GM19372 (cell line): ENCODE results near the gene ARF1.

Experiments
- ATAC-seq: cut with Tn5 transposase; IDR thresholded peaks from one replicate; pipeline ENCODE4 v1.9.1; 2021; ENCODE audit warnings: mild to moderate bottlenecking, low read depth, moderate library complexity; ENCODE audit not compliant: unreplicated experiment

The ARF1 gene

DNA sequence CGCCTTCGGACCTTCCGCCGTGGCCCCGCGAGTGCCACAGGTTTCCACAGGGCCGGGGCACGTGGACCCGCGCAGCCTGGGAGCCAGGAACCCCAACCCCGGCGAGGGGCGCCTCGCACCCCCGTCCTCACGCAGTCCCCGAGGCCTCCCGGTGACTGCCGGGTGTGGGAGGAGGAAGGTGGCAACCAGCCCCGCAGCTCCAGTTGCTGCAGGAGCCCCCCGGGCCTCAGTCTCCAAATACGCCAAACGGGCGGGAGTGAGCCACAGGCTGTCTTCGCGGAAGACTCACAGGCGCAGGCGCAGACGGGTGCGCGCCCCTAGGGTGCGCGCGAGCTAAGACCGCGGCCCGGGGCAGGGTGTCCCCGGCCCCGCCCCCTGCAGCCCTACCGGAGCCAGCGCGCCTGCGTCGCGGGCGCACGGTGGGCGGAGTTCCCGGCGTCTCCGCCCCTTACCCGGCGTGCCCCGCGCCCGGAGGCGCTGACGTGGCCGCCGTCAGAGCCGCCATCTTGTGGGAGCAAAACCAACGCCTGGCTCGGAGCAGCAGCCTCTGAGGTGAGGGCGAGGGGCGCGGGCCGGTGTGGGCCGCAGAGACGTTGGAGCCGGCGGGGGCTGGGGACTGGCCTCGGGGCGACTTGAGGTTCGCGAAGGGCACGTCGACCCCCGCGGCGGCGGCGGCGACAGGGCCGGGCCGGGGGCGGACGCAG lies at the start of gene ARF1:
Gene ARF1, plus strand, starts transcription at position 495 of the 704 bp plus-strand sequence. CDS start 14,407 bp downstream, outside the sequence.
- ATAC-seq = peak; percentile 79

DNA sequence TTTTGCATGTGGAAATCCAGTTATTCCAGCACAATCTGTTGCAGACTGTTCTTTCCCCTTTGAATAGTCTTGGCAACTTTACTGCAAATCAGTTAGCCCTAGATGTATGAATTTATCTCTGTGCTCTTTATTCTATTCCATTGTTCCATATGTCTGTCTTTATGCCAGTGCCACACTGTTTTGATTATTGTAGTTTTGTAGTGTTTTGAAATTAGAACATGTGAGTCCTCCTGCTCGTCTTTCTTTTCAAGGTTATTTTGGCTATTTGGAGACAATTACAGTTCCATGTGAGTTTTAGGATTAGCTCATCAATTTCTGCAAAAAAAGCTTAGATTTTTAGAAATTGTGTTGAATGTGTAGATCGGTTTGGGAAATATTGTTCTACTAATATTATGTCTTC lies 49.1 kb upstream of the ARF1 start:
- ATAC-seq = no peak

DNA sequence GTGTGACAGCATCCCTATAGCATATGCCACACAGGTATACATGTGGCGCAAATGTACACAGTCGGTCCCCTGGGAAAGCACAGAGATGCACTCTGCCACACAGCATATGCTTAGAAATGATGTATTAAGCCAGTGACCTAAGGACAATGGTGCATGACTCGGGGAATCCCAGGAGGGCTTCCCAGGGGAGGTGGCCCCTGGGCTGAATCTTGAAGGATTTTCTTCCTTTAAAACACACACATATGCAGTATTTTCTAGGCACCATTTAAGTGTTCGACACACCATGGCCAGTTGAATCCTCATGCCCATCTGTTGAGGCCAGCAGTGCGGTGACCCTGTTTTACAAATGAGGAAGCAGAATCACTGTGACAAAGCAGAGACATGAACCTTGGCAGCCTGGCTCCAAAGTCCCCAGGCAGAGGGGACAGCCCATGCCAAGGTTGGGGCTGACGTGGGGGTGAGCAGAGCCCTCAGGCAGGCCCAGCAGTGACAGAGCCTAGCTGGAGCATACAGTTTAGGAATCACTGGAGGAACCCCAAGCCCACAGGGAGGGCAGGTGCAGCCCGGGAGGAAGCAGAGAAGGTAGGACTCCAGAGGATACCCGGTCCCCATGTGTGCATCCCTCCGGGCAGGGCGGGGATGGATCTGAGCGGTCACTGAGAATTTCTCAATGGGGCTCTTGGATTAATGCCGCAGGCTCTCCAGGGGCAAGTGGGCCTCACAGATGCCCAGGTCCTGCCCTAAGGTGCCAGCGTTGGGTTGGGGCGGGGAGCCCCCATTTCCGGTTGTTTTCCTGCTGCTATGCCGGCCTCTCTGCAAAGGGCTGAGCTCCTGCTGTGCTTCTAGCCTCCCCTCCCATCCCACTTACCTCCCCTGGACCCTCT lies 47.3 kb upstream of the ARF1 start:
- ATAC-seq = no peak

DNA sequence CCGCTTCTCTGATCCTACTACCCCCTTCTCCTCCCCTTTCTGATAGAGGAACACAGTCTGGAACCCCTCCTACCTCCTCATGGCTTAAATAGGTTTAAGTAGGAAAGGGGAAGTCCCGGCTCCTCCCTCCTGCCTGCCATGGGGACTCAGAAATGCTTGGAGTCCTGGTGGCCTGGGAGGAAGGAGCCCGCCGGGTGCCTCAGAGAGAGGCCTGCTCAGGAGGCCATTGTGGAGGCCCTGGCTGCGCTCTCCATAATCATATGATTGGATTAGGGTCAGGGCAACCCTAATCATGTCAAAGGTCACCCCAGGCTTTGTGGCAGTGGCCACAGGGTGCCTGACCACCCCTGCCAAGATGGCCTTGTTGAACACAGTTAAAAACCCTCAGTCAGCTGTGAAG lies 46.7 kb upstream of the ARF1 start:
- ATAC-seq = no peak

DNA sequence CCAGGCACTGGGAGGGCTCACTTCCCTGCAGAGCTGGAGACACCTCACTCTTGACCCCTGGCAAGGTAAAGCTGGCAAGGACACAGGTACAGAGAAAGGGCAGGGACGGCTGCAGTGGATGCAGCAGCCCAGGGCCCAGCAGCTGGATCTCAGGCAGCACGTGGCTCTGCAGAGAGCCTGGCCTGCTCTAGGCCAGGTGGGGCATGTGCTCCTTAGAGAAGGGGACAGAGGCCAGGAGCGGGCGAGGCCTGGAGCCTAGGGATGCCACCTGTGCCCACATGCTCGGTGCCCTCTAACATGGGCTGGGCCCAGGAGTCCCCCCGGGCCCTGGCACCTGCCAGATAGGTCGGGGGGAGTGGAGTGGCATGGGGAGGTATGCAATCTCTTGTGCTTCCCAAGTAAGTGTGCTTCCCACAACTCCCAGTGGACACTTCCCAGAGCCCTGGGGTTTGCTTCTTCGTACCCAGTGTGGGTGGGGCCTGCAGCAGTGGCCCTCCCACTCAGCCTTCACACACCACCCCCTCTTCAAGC lies 45.7 kb upstream of the ARF1 start:
- ATAC-seq = no peak

DNA sequence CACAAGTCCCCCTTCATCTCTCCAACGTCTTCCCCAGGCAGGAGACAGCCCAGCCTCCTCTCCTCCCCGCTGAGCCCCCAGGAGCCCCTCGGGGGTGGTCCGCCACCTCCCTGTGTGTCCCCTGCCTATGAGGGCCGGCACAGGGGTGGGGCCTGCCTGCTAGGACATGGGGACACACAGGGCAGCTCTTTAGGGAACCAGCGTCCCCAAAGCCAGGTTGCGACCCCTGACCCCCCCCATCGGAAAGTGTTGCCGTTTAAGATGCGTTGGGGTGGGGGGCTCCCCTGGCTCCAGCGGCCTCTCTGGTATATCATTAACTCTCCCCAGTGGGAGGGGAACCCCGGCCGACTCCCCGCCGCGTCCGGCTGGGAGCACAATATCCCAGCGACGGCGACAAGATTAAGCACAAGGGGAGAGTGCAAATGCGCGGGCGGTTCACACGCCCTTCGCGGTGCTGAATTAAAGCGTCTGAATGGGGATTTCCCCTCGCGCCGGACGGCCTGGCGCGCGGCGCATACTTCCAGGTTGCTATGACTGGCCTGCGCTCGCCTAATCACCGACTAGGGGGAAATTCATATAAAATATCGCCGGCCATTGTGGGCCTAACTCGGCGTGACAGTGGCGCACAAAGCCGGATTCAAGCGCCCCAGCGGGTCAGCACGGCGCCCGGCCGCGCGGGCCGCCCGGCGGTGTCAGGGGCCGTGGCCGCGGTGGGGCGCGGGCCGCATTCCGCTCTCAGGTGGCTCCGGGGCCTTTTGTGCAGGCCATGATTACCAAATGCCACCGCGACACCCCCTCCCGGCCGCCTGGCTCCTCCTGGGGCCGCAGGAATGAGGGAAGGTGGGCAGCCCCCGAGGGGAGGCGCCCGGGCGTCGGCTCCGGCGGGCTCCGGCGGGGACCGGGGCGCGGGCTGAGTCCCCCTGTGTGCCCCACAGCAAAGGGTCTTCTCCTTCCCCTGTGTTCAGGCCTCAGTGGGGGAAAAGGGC lies 44.8 kb upstream of the ARF1 start:
- peak; percentile 99 for ATAC-seq

DNA sequence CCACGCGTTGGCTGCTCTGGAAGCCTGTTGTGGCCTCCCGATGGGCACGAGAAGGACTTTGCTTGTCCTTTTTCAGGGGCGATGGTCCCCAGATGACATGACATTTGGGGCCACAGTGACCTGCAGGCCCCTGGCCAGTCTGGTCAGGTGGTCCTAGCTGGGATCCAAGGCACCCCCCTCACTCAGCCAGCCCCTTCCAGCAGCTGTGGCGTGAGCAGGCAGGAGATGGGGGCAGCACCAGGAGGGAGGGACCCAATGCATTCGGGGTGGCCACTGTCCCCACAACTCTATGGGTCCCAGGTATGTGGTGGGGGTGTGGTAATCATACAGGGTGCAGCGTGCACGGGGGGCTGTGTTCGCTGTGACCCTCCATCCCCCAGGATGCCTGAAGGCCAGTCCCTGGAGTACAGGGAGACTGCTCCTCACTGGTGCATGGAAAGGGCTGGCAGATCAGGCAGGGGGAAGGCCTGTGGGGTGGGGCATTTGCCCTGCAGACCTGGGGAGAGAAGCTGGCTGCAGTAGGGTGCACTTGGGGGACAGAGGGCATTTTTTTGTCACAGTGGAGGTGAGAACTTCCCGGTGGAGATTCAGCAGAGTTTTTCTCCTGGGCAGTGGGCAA lies 44.0 kb upstream of the ARF1 start:
- ATAC-seq = no peak

DNA sequence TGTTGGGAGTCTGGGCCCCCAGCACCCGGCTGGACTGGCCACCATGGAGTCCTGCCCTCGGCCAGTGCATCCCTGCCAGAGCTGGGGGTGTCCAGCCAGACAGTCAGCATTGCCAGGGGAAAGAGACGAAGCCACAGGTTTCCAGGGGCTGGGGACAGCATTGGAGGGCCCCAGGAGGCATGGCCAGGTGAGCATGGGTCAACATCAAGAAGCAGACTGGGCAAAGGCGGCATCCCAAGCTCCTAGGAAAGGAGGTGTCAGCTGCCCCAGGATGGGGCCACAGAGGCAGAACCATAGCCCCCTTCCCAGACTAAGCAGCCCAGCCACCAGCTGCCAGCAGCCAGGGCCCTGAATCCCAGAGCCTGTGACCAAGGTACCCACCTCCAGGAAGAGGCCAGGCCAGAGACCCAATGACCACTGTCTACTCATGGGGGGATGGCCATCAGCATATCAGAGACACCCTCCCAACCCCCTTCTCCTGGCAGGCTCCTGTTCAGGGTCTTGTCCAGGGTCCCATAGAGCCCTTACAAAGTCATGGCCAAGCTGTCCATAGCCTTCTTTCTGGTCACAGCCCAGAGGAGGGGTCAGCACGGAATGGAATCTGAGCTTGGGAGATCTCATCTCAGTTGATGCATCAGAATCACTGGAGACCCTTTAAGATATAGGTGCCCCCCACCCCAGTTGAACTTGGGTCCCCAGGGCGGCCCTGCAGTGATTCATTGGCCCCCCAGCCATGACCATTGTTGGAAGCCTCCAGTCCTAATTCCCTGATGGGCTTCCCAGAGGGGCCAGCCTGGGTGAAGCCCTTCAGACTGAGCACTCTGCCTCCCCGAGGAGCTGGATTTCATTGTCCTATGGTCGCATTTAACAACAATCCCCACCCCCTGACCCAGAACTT lies 43.3 kb upstream of the ARF1 start:
- no peak for ATAC-seq

DNA sequence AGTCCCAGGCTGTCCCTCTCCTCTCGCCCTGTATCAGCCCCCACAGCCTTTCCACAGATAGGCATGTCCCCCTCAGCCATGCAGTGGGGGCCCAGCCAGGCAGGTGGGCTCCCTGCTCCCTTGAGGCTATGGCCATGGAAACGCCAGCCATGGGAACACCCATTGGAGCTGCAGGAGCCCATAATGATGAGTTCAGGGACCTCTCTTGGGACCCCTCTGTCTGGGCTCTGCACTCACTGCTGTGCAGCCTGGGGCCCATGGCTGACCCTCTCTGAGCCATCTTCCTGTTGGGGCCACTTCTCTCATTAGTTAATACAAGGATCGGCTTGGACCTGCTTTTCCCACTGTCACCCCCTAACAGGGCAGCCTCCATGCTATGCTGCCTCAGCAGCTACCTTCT lies 42.5 kb upstream of the ARF1 start:
- ATAC-seq = no peak

DNA sequence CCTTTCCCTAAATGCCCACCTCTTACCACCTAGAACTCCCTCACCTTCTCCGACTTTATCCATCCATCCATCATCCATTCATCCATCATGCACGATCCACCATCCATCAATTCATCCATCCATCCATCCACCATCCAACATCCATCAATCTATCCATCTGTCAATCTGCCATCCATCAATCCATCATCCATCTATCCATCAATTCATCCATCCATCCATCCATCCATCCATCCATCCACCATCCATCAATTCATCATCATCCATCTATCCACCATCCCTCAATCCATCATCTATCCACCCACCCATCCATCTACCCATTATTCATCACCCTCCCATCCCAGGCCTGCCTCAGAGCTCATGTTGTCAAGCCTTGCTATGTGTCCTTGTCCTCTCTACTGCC lies 41.2 kb upstream of the ARF1 start:
- no peak for ATAC-seq

DNA sequence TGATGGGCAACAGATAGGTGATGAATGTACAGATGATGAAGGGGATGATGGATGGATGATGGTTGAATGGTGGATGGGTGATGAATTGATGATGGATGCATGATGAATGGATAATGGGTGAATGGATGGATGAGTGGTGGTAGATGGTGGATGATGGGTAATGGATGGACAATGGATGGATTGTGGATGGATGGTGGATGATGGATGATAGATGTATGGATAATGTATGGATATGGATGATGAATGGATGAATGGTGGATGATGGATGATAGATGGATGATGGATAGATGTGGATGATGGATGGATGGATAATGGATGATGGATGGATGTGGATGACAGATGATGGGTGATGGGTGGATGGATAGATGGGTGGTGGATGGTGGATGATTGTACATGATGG lies 40.0 kb upstream of the ARF1 start:
- ATAC-seq = no peak

DNA sequence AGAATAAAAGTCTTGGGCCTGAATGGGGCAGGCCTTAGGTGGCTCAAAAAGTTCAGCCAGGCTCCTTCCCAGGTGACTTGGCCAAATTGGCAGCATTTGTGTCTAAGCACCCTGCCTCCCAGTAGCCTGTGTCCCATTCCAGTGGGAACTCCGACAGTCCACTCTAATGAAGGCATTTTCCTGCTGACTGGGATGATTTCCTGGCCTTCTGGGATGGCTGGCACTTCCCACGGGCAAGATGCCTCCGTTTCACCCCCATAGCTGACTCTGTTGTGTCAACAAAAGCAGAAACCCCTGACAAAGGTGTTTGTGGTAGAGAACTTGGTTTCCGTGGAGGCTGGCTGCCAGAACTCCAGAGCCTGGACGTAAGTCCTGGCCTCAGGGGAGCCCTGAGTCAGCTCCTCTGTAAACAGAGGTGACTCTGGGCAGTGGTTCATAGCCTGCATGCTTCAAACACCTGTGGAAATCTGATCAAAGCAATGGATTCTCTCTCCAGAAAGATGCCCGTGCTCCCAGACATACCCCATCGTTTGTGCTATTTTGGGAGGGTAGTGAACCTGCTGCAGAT lies 39.1 kb upstream of the ARF1 start:
- no peak for ATAC-seq

DNA sequence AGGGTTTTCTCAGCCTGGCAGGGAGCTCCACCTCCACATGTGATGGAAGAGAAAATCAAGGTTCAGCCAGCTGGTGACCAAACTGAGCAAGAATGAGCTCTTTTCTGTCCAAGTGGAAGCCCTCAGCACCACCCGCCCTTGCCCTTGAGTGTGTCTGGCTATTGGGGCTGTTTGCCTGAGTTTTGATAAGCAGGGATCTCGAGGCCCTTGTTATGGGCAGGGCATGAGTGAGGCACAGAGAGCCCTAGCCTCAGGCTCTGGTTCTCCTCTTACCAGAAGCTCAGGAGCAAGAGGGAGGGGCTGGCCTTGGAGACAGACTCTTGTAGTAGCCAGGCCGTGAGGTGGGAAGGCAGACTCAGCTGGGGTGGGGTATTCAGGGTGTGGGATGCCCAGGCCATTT lies 37.5 kb upstream of the ARF1 start:
- no peak for ATAC-seq

DNA sequence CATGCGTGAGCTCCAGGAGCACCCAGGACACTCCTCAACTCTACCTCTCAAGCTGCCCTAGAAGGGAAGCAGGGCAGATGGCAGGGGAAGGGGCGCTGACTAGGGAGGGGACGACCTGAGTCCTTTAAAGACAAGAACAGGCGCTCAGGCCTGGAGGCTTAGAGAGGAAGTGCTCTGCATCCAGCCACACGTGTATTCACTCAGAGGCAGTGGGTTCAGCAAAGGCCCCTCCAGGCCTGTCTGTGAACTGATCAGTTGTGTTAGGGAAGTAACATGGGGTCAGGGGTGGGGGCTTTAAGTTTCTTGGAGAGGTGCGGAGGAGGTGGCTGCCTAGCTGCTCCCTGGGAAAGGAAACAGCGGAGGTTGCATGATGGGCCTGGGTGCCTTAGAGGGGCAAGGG lies 37.1 kb upstream of the ARF1 start:
- ATAC-seq = no peak

DNA sequence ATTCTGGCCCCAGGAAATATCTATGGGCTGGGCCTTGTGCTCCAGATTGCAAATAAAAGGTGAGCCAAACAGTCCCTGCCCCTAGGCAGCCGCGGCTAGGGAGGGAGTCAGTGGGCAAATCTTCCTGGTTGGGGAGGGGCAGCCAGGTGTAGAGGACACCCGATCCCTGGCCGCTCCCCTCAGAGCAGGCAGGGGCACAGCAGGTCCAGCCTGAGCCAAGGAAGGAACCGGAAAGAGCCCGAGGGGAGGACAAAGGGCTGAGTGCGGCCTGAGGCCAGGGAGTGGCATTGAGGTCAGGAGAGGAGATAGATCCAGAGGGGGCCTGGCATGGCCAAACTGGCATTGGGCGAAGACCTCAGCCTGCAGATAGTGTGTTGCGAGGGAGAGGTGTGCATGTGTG lies 36.6 kb upstream of the ARF1 start:
- ATAC-seq = no peak

DNA sequence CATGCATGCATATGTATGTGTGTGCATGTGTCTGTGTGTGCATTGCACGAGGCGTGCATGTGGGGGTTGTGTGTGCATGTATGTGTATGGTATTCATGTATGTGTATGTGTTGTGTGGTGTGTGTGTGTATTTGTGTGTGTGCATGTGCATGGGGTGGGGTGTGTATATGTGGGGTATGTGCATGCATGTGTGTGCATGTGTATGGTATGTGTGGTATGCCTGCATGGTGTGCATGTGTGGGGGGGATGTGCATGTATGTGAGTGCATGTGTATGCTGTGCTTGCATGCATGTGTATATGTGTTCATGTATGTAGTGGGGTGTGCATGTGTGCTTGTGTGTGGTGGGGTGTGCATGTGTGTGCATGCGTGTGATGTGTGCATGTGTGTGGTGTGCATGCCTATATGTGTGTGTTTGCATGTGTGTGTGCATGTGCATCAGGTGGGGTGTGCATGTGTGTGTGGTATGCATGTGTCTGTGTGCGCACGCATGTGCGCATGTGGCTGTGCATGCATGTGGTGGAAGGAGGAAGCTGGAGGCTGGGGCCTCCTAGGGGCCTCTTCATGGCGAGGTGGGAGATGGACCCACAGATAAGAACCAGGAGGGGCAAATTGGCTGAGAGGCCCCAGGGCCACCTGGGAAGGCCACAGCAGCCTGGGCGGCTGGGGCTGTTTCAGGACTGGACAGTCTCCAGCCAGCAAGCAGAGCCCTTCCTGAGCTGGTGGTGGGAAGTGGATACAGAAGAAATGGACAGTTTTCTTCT lies 35.9 kb upstream of the ARF1 start:
- ATAC-seq = no peak

DNA sequence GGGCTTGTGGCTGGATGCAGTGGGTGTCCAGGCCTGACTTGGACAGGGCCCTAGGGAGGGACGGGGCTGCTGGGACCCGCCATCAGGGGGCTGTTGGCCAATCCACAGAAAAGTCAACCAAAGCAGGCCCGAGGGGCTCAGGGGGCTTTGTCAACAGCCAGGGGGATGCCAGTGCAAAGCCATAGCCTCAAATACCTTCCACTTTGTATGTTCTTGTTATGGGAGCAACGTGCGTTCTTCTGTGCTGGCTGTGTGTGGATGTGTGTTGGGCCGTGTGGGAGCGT lies 35.4 kb upstream of the ARF1 start:
- no peak for ATAC-seq

DNA sequence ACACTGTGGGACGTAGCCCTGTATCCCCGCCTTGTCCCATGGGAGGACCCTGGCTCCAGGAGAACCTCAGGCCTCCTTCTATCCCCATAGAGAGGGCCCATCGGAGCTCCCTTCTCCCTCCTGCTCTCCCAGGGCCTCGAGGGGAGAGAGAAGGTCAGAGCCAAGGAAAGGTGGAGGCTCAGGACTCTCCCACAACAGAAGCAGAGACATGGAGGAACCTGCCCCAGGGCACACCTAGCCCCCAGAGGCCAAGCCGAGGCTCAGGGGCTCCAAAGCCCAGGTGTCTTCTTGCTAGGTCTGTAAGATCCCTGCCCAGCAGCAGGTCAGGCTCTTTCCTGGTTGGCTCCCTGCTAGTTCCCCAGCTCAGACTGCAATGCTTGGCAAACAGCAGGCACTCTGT lies 34.4 kb upstream of the ARF1 start:
- ATAC-seq = no peak
